Bronchial epithelial cell (primary cell): ENCODE data around the gene NRP1. TPM values are rescaled to one million over a fixed set of nuclear protein-coding genes. Genes with fewer than 3 reads are reported as not detected.

Experiments used
- DNase-seq: peaks from one replicate; pipeline ENCODE4 v3.0.0-alpha.2; 2010; ENCODE audit warnings: low read depth
- FAIRE-seq: peaks from 2 replicates; lab custom pipeline; 2011; peaks lifted over from hg19 to GRCh38; lab: Jason Lieb, UNC
- H3K27me3 ChIP-seq: 2 replicates; pipeline ENCODE4 v1.5.1; 2011; ENCODE audit warnings: low read length; ENCODE audit not compliant: control insufficient read depth, insufficient read depth
- H3K36me3 ChIP-seq: 2 replicates; pipeline ENCODE4 v1.5.1; 2011; ENCODE audit warnings: low read length; ENCODE audit not compliant: control insufficient read depth, insufficient read depth
- H3K4me3 ChIP-seq: 2 replicates; pipeline ENCODE4 v1.5.1; 2011; ENCODE audit warnings: mild to moderate bottlenecking, low read depth, low read length, control low read depth
- CTCF ChIP-seq: IDR thresholded peaks from 2 replicates; pipeline ENCODE4 v1.5.1; 2011; ENCODE audit warnings: mild to moderate bottlenecking, moderate library complexity, low read length, control low read depth, inconsistent platforms; ENCODE audit not compliant: insufficient read depth, severe bottlenecking
- total RNA-seq: library from RNA; depleted of rRNA; stranded (reverse); fragments of >200 nt; gene quantifications from 2 replicates; pipeline ENCODE4 v1.2.1, GENCODE V29; 2014

NRP1 gene
- total RNA-seq, 1 donor from 2014 or later = 21.6 TPM

GRCh38 chr10:33327751-33328150 is 6.7 kb downstream of the NRP1 start:
- no peak overlapping the region for H3K4me3 ChIP-seq
- no peaks in the 10 kb centered on the region for H3K27me3 ChIP-seq
- FAIRE-seq (no peak), DNase-seq (no peak)
- H3K36me3 ChIP-seq = no peaks in the 10 kb centered on the region
- TF ChIP-seq CTCF = peak; percentile 36

GRCh38 chr10:33326933-33327332 is 7.5 kb downstream of the NRP1 start:
- no peak for DNase-seq
- TF ChIP-seq CTCF = no peak
- FAIRE-seq = no peak
- Histone ChIP-seq H3K36me3 (peaks cover 1% of the 10 kb centered on the region), H3K27me3 (no peaks in the 10 kb centered on the region), H3K4me3 (no peak overlapping the region)

GRCh38 chr10:33325929-33326328 is 8.5 kb downstream of the NRP1 start:
- no peak for FAIRE-seq
- Histone ChIP-seq H3K36me3 (peaks cover 4% of the 10 kb centered on the region), H3K4me3 (no peak overlapping the region), H3K27me3 (no peaks in the 10 kb centered on the region)
- TF ChIP-seq CTCF = no peak
- no peak for DNase-seq

GRCh38 chr10:33323721-33324120 is 10.7 kb downstream of the NRP1 start:
- Histone ChIP-seq H3K36me3 (peaks cover 4% of the 10 kb centered on the region), H3K4me3 (no peak overlapping the region), H3K27me3 (no peaks in the 10 kb centered on the region)
- no peak for FAIRE-seq
- no peak for TF ChIP-seq CTCF
- no peak for DNase-seq

- Histone ChIP-seq H3K36me3 (peaks cover 4% of the 10 kb centered on the region), H3K27me3 (no peaks in the 10 kb centered on the region), H3K4me3 (no peak overlapping the region)
- FAIRE-seq (no peak), DNase-seq (no peak)
- no peak for TF ChIP-seq CTCF
Measured at GRCh38 chr10:33321516-33321915, 13.0 kb downstream of the NRP1 start.

GRCh38 chr10:33320288-33320687 is 14.2 kb downstream of the NRP1 start:
- DNase-seq (no peak), FAIRE-seq (no peak)
- Histone ChIP-seq H3K27me3 (no peaks in the 10 kb centered on the region), H3K36me3 (peaks cover 4% of the 10 kb centered on the region), H3K4me3 (no peak overlapping the region)
- TF ChIP-seq CTCF = no peak
